GM21381 (cell line): ENCODE measurements around the gene VSTM2L.

Experiments used
- ATAC-seq: cut with Tn5 transposase; IDR thresholded peaks from one replicate; pipeline ENCODE4 v1.9.1; 2021; ENCODE audit warnings: mild to moderate bottlenecking, moderate library complexity; ENCODE audit not compliant: unreplicated experiment

Gene VSTM2L

DNA sequence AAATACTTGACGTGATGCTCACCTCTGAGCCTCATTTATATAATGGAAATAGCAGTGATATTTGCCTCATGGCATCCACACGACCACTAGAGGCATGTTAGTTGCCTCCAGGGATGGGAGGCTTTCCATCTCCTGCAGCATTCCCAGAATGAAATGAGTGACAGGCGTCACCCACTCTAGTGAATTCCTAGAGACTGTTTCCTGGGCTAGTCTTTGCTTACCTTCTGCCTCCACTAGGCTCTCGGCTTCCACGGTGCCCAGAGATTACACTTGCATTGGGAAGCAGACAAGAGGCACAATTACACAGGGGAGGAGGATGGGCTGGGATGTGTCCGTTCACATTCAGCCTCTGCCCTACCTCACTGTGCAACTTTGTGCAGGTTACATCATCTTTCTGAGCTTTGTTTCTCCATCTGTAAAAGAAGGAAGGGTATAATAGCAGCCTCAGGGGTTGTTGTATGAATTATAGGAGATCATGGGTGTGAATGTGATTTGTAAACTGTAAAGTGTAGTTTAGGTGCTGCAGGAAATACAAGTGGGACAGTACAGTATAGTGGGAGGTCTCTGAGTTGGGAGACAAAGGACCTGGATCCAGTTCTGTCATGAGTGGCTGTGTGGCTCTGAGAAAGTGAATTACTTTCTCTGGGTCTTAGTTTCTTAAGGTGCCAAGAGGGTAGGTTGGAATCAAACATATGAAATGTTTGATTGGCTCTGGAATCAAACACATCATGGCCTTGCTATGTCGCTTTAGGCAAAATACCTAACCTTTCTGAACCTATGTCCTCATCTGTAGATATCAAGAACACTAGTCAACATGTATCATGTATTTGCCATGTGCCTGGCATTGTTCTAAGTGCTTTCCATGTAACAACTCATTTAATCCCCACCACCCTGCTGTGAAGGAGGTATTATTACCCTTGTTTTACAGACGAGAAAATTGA, 3.6 kb upstream of the VSTM2L start:
- no peak for ATAC-seq

DNA sequence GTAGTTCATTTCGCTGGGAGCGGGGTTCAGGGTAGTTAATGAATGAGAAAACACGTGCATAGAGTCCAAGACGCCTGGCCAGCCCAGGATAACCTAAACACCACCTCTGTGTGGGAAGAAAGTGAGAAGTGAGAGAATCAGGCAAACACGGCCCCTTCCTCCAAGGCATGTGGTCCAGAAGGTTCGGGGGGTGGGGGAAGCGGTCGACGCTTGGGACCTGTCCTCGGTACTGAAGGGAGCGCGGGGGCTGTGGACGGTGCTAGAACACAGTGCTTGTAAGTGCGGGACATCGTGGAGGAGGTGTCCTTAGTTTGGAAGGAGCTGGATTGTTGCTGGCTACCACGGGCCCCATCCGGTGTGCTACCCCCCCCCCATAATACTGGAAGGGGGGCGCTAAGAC, 1.7 kb upstream of the VSTM2L start:
- ATAC-seq: no peak

DNA sequence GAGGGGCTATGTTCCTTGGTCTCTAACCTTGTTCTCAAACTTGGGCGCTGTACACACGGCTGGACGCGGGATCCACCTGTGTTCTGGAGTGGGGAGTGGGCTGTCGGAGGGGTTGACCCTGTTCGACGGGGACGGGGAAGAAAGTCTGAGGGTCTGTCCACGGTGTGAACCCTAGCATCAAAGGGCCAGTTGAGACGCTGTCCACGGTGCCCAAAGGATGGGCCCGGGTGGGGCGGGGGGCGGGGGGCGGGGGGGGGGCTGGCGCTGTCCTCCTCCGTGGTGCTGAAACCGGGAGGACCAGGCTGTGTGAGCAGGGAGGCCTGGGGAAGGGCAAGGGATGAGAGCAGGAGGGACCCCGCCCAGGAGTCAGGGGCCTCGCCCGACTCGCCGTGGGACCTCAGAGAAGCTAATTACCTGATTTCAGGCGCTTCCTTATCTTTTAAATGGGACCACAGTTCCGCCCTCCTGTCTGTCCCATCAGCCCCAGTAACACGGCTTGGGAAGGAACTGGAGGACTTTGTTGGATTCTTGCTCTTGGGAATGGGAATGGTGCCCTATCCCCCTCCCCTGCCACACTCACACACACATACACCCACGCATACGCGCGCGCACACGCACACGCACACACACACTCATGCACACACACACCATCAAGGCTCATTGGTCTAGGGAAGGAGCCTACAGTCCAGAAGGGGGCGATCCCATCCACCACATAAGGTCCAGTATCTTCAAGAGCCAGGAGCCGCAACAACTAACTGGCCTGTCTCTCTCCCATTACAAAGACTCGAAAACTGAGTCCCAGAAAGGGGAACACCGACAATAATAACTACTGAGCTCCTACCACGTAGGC, 1.0 kb upstream of the VSTM2L start:
- no peak for ATAC-seq

DNA sequence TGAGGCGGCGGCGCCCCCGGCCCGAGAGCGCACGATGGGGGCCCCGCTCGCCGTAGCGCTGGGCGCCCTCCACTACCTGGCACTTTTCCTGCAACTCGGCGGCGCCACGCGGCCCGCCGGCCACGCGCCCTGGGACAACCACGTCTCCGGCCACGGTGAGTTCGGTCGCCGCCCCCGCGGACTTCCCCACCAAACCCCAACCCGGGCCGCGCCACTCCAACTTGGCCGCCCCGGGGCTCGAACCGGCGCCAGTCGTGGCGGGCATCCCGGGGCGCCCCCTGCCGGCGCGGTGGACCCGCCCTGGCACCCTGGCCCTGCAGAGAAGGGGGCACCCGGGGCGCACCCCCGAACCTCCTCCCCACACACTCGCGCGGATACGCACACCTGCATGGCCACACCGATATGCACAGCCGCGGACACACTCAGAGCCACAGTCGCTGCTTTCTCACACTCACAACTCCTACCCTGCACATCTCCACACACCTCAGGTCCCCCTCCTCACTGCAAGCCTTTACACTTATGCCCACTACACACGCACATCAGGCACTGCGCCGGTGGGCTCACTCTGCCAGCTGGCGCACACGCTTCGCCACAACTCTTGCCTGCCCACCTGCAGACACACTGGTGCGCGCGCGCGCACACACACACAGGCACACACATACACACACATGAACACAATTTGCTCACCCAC, 535 bp downstream of the VSTM2L start:
- no peak for ATAC-seq

DNA sequence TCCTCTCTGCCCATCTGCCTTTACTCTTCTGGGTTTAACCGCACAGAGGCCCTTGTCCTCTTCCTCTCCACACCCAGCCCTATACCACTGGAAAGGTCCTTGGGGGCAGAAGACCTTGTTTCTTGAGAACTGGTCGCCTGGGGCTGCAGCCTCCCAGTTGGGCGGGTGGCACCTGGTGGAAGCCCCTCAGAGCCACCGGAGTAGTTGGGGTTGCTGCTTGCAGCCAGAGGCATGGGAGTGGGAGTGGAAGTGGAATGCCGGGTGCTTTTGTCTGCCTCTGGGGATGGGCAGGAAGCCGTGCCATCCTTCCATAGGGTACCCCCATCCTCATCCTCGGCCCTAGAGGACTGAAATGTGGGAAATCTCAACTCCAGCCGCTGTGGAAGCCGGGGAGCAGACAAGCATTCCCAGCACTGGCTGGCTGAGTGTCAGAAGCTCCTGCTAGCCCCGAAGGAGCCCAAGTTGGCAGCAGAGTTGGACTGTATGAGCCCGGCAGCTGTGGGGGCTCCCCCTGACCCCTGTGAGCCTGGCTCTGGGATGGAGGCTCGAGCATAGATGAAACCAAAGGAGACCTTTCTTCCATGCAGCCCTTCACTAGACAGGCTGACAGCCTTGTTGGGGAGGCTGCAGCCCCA, 1.2 kb downstream of the VSTM2L start:
- ATAC-seq: no peak

DNA sequence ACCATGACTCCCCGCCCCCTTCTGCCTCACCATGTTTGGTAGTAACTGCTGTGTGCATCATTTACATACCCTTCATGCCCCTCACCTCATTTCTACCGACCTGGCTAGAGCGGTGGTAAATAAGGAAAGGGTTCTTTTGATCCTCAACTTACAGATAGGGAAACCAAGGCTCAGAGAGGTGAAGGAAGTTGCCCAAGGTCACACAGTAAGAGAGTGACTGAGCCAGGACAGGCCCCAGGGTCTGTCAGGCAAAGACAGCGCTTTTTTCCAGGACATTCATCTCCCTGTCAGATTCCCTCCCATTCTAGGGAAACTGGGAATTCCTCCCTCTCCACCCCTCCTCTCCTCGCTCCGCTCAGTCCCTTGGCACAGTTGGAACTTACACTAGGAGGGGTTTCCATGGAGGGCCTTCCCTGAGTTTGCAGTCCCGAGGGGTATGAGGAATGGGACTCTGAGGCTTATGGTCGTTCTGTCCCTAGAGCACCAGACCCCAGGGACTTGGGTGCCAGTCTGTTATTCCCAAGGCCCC, 2.0 kb downstream of the VSTM2L start:
- ATAC-seq: no peak

DNA sequence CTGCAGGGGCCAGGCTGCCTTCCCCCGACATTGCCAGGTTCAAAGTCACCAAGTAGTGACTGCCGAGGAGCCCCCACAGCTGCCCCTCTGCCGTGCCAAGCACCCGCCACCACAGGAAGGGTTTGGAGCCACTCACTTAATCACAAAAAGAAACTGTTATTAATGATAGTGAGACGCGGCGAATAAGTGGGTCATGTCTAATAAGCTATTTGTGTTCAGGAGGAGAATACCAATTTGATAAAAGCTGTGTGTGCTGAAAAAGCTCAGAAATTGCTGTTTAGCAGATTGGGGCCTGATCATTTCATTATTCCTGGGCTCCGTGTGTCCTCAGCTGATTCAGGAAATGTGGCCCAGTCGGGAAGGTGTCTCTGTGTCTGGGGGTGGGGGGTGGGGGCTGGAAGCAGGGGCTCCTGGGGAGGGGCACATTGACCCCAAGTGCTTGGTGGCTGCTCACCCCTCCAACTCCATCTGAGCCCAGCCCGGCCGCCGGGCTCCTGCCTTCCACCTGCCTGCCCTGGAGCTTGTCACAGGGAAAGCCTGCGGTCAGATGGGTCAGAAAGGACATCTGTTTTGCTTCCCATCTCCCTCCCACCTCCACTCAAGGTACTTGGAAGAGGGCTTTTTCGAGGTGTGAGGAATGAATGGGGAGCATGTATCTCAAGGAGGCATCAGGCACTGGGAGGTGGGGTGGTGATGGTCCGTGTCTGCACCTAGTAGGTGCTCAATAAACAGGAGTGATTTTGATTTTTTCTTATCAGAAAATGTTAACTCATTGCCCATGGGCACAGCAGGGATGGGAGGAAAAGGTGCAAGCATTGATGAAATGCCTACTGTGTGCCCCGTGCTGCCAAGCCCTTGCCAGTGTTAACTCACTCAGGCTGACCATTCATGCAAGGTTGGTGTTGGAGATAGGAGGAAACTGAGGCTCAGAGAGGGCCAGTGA, 3.0 kb downstream of the VSTM2L start:
- ATAC-seq: no peak

DNA sequence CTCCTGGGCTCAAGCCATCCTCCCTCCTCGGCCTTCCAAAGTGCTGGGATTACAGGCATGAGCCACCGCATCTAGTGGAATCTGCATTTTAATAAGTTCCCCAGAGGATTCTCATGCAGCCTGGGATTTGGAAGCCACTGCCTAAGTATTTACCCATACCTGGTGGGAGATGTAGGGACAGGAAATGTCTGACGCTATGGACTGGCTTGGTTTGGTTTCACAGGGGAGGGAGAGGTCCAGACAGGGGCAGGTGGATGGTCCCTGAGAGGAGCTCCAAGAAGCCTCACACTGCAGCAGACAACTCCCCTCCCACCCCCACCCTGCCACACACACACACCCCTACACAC, 4.4 kb downstream of the VSTM2L start:
- ATAC-seq: no peak

DNA sequence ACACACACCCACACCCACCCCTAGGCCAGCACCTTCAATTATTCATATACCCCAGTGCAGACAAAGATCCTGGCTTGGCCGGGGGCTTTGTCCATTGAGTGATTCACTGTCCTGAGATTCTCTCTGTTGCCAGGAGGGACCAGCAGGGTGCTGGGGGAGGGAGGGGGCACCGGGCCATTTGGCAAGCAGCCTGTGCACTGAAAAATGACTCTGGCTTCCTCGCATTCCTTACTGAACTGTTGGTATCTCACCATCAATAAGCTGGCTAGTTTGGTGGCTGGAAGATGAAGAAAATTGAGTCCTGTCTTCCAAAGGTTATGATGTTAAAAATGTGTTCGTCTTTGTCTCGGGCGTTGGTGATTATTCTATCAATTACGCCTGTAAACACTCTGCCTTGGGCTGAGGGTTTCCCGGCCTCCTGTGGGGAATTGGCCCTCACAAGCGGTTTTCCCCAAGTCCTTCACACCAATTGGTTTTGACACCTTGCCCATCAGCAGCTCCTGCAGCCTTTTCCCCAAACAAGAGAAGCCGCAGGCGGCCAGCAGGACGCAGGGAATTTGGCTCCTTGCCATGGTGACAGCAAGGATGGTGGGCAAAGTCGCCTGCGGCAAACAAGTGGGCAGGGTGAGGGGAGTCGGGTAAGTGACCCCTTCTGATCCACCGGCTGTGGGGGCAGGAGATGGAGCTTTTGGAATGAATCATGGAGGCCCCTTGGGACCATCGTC, 4.9 kb downstream of the VSTM2L start:
- no peak for ATAC-seq

DNA sequence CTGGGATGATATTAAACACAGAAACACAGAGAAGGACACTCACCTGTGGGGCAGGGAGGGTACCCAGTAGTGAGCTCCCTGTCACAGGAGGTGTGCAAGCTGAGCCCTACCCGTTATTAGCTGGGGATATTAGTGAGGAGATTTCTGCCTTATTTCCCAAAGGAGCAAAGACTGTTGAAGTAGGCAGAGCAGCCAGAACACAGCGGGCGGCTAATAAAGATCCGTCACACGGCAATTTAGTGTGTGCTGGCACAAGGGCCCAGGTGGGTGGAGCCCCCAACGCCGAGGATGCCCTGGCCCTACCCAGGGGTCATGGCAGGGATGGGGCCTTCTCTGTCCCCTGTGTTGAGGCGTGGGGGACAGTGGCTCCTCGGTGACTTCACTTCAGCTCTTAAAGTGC, 8.3 kb downstream of the VSTM2L start:
- no peak for ATAC-seq

DNA sequence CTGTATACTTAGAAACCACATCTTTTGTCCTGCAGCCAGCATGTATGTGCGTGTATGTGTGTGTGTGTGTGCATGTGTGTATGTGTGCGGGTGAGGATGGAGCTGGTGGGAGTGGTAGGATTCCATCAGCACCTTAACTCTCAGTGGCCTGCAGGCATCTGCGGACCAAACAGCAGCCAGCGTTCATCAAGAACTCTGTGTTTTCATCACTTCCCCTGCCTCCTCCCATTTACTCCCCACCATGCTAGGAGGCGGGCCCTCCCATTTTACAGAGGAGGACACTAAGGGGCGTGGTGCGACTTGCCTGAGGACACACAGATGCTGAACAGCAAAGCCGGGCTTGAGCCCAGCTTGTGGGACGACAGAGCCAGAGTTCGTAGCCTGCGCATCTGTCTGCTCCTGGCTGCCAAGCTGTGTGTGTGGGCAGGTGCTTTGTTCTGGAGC, 8.9 kb downstream of the VSTM2L start:
- no peak for ATAC-seq

DNA sequence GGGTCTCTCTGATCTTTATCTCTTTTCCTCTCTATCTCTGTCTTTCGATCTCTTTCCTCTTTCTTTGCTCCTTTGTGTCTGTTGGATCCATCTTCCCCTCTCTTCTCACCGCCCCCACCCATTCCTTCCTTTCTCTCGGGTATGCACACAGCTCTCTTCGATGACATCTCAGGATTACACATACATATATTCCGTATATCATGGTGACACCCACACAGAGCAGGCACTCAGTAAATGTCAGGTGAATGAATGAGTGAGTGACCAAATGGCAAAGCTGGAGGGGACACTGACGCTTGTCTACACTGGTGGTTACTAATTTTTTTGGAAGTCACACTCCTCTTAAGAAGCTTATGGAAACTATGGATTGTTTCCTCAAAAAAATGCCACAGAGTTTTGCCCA, 9.9 kb downstream of the VSTM2L start:
- no peak for ATAC-seq

DNA sequence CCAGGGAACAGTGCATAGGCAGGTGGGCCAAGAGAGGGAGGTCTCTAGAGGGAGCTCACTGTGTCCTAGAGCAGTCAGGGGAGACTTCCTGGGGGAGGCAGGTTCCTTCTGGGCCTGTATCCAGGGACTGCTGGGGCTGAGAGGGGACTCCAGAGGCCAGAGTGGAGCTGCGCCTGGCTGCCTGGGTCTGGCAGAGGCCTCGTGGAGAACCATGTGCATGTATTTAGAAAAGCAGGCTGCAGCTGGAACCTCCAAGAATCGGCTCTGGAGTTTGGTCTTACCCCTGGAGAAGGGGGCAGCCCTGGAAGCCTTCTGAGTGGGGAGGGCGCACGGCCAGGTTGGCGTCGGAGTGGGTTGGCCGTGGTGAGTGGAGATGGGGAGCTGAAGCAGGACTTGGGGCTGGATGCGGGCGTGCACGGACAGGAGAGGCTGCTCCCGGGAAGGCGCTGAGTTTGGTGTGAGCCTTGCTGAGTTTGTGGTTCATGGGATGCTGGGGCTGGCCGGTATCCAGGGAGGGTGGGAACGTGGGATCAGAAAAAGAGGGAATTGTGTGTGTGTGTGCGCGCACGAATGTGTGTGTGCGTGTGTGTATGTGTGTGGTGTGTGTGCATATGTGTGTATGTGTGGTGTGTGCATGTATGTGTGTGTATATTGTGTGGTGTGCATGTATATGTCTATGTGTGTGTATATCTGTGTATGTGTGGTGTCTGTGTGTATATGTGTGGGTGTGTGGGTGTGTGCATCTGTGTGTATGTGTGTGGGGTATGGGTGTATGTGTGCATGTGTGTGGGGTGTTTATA, 10.8 kb downstream of the VSTM2L start:
- no peak for ATAC-seq

DNA sequence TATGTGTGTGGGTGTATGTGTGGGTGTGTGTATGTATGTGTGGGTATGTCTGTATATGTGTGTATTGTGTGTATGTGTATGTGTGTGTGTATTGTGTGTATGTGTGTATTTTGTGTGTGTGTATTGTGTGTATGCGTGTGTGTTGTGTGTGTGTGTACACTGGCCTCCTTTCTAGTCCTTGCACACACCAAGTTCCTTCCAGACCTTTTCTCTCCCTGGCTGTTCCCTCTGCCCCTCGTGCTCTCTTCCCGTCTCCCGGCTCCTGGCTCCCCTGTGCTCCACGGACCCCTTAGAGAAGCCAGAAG, 11.4 kb downstream of the VSTM2L start:
- no peak for ATAC-seq

DNA sequence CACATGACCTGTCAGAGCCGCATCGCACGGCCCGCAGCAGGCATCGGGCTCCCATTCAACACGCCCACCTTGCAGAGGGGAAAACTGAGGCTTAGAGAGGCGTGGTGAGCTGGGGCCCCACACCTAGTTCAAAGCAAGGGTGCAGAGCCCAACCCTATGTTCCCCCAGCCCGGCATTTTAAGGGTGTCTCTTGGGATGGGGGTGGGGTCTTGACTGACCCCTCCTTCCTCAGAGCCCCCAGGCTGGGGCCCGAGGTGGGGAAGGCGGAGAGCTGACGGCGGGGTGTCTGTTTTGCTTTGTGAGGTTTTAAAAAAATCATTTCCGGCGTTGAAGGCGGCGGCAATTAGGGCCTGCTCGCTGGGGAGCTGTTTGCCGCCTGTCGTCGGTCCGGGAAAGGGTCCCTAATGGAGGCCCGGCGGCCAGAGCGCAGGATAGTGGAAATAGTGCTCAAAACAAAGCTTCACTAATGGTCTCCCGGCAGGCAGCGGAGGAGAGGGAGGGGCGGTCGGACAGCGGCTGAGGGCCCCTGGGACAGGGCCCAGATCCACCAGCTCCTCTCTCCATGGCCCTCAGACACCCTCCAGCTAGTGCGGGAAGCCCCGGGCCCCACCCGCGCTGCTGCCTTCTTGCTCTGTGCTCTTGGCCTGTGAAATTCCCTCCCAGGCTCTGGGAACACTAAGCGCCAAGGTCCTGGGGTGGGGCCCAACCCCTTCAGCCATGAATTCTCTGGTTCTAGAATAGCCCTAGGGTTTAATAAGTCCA, 11.9 kb downstream of the VSTM2L start:
- no peak for ATAC-seq

DNA sequence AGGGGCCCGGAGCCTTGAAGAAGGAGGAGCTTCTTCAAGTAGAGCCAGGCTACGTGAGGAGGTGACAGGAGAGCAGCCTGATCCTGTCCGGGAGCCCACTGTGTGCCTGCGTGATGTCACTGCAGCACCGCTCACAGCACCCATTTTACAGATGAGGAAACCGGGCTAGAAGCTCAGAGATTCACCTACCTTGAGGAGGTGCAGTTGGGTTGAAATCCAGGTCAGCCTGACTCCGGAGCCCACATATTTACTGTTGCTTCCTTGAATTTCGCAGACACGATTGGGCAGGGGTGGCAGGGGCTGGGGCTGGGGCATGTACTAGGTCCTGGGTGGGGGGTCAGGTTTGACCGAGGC, 12.5 kb downstream of the VSTM2L start:
- ATAC-seq: no peak

DNA sequence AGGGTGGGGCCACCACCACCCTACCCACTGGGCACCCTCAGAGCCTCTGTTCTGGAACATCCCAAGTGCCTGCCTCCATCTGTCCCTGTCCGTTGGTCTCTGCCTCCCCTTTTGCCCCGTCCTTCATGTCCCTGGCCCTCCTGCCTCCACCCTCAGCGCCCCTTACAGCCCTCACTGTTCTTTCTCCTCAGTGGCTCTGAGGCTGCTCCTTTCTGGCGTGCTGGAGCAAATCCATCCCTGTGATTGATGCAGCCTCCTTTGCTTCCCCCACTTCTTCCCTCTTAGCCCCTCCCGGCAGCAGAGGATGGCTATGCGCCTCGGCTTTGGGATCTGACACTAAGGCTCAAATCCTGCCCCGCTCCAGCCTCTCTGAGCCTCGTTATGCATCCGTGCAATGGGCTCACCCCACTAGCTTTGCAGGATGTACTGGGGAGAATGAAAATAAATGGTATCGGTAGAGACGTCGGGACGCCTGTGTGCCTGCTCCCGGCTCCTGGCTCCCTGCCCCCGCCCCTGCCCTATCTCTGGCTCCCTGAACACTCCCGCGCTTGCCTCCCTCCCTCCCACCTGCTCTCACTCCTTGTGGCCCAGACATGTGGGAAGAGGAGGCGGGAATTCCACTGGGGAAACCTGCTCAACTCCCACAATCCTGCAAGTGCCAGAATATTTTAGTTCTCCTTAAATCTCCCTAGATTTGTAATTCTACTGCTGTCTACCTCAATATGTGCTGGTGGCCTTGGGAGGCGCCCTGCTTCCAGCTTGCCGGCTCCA, 13.1 kb downstream of the VSTM2L start:
- ATAC-seq: no peak
